GM18498 (cell line): ENCODE results near the gene FGF10.

Experiments used
- ATAC-seq: cut with Tn5 transposase; IDR thresholded peaks from one replicate; pipeline ENCODE4 v1.9.1; 2021; ENCODE audit warnings: mild to moderate bottlenecking, moderate library complexity; ENCODE audit not compliant: unreplicated experiment

Gene FGF10

GRCh38 chr5:44358421-44358820 is 30.8 kb downstream of the FGF10 start:
- no peak for ATAC-seq

- ATAC-seq: no peak
These were observed 33.0 kb downstream of the FGF10 start for GRCh38 chr5:44356231-44356630.

- ATAC-seq: no peak
These were observed 43.3 kb downstream of the FGF10 start for GRCh38 chr5:44345871-44346270.

DNA sequence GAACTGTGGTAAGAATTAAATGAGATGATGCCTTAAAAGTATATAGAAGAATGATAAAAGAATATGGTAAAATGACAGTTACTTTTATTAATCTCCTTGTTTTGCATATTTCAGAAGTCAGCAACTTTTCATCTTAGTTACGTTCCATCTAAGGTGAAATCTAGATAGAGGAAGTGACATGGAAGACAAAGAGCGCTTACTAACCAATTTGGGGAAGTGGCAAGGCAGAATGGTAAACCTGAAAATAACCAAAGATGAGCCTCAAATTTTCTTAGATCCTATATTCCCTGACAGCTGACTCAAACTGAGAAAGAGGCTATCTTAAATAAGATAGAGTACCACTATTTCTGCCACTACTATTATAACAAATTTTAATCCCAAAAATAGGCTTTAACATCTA is 52.5 kb downstream of the FGF10 start:
- no peak for ATAC-seq

DNA sequence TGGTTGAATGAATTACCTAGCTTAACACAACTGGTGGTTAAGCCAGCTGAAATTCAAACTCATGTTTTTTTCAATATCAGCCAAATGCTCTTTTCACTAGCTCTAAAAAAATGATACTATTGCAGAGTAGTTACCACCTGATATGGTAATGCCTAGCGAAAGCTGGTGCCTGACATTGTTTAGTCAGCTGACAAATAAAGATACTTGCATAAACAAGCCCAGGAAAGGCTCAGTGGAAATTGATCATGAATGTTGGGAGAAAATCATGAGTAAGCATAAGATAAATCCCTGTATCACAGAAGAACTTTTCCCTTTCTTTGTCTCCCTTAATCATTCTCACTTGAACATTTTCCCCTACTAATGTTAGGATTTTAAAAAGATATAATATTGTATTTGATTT is 54.6 kb downstream of the FGF10 start:
- ATAC-seq: no peak

- ATAC-seq: peak; percentile 71
These were observed 56.8 kb downstream of the FGF10 start for GRCh38 chr5:44332285-44332971.

GRCh38 chr5:44331471-44332050 is 57.7 kb downstream of the FGF10 start:
- no peak for ATAC-seq

DNA sequence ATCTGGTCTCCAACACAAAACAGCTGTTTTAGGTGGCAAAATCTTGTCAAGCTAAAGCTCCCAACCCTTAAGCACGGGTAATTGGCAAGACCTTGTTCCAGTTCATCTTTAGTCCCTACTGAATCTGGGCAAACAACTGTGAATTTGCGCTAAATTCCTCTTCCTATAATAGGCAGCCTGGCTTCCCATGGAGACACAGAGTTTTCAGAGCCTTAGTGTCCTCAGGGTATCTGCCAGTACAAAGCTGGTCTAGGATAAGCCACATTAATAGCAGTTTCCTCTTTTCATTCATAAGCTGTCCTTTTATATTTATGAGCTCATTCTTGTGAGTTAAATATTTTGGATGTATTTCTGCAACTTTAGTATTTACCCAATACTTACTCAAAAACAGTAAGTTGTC is 59.5 kb downstream of the FGF10 start:
- ATAC-seq: no peak

GRCh38 chr5:44321144-44321725 is 68.0 kb downstream of the FGF10 start:
- ATAC-seq: no peak

DNA sequence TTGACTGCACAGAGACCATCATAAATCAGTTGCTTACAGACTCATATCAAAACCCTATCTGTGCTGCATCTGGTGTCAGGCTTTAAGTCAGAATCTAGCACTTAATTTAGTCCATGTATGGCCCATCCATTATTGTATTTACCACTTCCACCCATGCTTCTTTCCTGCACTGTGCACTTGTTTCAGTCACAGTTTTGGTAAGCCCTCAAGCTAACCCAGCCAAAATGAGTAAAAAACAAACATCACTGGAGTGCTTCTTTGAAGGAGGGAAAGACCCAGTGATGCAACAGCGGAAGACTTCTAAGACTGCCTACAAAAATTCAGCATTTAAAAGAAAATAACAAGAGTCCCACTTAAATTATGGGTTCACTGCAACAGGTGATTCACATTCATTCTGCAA is 69.0 kb downstream of the FGF10 start:
- ATAC-seq: no peak

GRCh38 chr5:44318883-44319282 is 70.3 kb downstream of the FGF10 start:
- no peak for ATAC-seq

DNA sequence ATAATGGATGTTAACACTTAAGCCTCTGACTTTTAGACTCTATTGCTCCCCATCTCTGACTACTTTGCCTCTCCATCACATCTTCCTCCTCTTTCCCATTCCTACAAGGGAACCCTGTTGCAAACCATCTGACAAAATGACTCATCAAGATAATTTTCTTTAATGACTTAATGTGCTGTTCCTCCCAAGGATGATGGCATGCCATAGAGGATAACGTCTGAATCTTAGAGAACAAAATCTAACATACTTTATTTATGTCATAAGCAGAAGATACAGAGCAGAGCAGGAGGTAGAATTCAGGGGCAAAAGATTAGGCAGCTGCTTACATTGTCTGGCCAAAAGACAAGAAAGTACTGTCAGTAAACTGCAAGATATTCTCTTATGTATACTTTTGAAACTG is 76.8 kb downstream of the FGF10 start:
- no peak for ATAC-seq

- no peak for ATAC-seq
These were observed 88.7 kb downstream of the FGF10 start for GRCh38 chr5:44300551-44300950.

GRCh38 chr5:44299394-44299793 is 89.8 kb downstream of the FGF10 start:
- ATAC-seq: no peak

DNA sequence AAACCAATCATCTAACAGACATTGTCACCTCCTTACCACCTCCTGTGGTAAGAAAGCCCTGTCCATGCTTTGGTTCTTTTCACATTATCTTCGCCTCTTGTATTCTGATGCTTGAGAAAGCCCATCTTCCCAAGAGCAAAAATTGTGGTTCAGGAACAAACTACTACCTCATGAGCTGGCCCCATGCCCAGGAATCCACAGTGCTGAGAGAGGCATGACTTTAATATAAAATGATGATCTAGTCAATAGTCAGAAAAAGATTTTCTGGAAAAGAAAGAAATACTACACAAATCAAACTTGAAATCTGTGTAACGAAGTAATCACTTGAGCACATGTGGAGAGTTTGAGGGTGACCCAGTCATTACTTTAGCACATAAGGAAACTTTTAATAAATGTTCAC is 94.7 kb downstream of the FGF10 start:
- no peak for ATAC-seq

DNA sequence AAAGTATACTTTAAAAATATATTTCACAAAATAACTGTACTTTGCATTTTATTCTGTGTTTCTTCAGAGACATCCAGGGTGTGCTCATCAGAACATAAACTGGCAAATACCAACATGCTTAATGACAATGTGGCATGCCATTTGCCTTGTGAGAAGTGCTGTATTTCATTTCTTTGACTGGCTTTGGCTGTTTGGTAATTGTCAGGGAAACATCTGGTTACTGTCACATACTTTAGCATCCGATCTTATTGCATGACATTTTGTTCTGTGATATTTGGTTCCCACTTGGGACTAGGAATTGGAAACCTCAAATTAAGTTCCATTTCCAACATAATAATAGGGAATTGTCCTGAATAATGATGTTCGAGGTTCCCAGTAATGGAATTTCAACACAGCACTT is 96.5 kb downstream of the FGF10 start:
- no peak for ATAC-seq

DNA sequence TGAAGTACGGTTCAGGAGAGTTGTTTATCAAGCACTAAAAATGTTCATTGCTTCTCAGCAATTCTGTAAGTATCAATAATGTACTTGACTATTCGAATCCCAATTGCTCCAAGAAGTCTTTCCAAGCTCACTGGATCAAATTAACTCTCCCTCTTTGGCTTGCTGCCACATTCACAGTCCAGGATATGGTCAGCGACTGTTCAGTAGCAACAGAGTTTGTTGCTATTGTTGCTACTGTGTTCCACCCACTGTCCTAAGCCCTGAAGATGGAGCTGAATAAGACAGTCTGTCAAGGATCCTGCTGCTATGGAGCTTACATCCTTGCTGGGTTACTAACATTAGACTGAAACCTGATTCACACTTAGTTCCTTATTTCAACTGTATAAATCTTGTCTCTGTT is 110.8 kb downstream of the FGF10 start:
- no peak for ATAC-seq

DNA sequence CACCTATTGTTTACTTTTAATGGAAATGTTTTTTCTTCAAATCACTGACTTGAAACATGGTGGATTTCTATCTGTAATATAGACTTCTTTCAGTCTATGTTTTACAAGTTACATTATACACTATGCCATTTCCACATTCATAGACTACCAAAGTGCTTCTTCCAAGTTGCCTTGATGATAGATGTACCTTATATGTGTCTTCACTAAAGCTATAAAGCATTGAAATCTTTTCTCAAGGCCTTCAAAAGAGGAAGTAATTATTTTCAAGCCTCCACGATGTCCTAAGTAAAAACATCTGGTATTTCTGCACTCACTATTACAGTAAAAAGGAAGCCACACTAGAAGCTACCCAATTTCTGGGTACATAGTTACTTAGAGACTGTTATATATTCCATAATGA is 113.3 kb downstream of the FGF10 start:
- no peak for ATAC-seq

DNA sequence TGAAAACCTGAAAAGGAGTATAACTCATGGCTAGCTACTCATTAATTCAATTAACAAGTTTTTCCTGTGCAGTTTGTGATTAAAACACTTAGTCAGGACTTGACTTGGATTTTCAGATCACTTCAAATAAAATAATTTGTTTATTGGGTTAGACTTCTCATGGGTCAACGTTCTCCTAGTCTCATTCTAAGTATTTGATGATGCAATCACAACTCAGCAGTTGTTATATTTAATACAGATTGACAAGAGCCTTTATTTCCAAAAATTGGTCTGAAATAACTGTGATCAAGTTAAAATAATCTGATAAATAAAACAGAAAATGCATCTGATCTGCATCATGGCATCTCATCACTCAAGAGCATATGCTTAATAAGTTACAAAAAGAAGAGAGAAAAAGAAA is 113.9 kb downstream of the FGF10 start:
- ATAC-seq: no peak

DNA sequence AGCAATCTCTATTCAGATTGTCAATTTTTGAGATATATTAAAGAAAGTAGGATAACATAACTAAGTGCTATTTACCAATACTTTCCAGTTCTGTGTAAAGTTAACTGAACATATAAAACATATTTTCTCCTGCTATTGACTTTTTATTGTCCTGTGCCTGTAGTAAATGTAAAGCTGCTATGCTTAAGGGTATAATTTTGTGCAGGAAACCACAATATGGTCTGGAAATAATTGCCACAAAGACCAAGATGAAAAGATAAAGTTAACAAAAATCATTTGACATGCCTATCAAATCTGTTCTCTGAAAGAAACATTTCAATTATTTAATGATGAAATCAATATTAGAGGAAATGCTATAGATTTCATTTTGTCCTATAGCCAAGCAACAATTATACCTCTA is 121.3 kb downstream of the FGF10 start:
- ATAC-seq: no peak

DNA sequence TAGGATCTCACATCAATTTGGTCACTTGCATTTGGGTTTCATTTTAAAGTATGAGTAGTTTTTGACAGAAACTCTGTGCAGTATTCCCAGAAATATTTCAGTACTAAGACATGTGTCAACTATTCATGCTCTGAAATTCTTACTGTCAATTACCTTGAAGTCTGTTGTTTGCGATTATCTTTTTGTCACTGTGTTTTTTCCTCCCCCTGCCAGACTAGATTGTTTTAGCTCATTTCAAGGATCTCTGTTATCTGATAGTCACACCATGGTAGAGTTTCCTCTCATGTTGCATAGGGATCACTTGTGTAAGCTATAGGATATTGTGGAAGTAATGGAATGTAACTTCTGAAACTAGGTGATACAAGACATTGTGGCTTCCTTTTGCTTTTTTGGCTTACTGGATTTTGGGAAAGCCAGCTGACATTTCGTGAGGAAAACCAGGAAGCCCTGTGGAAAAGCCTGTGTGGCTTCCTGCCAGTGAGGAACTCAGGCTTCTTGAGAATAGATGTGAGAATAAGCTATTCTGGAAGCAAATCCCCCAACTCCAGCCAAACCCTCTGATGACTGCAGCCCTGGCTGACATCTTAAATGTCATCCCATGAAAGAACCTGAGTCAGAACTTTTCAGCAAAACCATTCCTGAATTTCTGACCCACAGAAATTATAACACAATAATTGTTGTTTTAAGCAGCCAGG is 122.2 kb downstream of the FGF10 start:
- no peak for ATAC-seq

- no peak for ATAC-seq
These were observed 123.5 kb downstream of the FGF10 start for GRCh38 chr5:44265713-44266112.
